SU-DHL-6 (cell line): ENCODE results near the gene ABCG8.

Experiments
- CTCF ChIP-seq: fragments of 200-600 bp; sonication (generic); IDR thresholded peaks from one replicate; pipeline ENCODE4 v1.5.1; 2017; ENCODE audit warnings: antibody characterized with exemption, mild to moderate bottlenecking, low read length, moderate library complexity; ENCODE audit not compliant: insufficient read depth, poor library complexity, severe bottlenecking
- EZH2phosphoT487 ChIP-seq: fragments of 200-600 bp; sonication (generic), shearing (Covaris generic); conservative IDR thresholded peaks from 2 replicates; pipeline ENCODE4 v1.6.1; 2018; ENCODE audit warnings: mild to moderate bottlenecking, antibody characterized with exemption, low read length, moderate library complexity, mixed read lengths

- TF ChIP-seq CTCF (no peak), EZH2phosphoT487 (no peak)
These were observed 15.0 kb upstream of the ABCG8 start for GRCh38 chr2:43823751-43824150.
